PFSK-1 (cell line): ENCODE measurements around the gene GBF1.

Source experiments
- FOXP2 ChIP-seq: optimal IDR thresholded peaks from 2 replicates; pipeline ENCODE3; 2011; ENCODE audit warnings: borderline replicate concordance, control low read depth, inconsistent platforms; ENCODE audit not compliant: insufficient read depth; ENCODE audit errors: extremely low read length, extremely low read depth
- POLR2AphosphoS5 ChIP-seq: IDR thresholded peaks from 2 replicates; pipeline ENCODE4 v1.6.1; 2012; ENCODE audit warnings: low read depth, mild to moderate bottlenecking, control low read depth, low read length, moderate library complexity
- REST ChIP-seq, 2 experiments: IDR thresholded peaks; 2 replicates each; pipeline versions ENCODE4 v1.6.1 to v1.8.0; 2011 to 2012; ENCODE audit warnings: low read depth in 2 of 2, low read length in 2 of 2, control low read depth in 1 of 2, inconsistent platforms in 1 of 2, mild to moderate bottlenecking in 1 of 2, moderate library complexity in 1 of 2; ENCODE audit not compliant: insufficient read depth in 1 of 2
- SIN3A ChIP-seq: IDR thresholded peaks from 2 replicates; pipeline ENCODE4 v1.6.1; 2012; ENCODE audit warnings: mild to moderate bottlenecking, low read length, moderate library complexity, borderline replicate concordance; ENCODE audit not compliant: insufficient read depth
- TAF1 ChIP-seq: IDR thresholded peaks from 2 replicates; pipeline ENCODE4 v1.6.1; 2012; ENCODE audit warnings: low read length, control low read depth, borderline replicate concordance; ENCODE audit not compliant: insufficient read depth

The GBF1 gene

GRCh38 chr10:102309236-102309635, 63.9 kb downstream of the GBF1 start:
- TF ChIP-seq FOXP2 (no peak), POLR2AphosphoS5 (no peak), REST (IDR thresholded peaks at IDR 0.05; ENCODE audit: insufficient read depth in 1 of 2, low read depth in 2 of 2, low read length in 2 of 2) (no peak), SIN3A (no peak), TAF1 (no peak)

DNA sequence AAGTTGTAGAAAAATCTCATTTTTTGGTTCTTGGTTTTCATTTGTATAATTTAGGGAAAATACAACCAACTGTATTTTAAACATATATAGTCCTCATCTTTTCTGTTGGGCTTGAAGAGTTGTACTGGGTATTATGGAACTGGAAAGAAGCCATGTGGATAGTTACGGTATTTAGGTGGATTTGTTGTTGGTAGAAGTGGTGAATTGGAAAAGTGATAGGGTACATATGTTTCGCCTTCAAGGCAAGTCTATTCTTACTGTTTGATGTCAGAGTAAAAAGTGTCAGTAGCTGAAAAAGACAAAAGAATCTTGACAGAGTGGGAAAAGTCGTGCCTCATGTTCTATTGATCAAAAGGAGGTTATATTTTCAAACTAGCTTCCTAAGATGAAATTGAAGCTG, 64.6 kb downstream of the GBF1 start:
- TF ChIP-seq SIN3A (no peak), POLR2AphosphoS5 (no peak), REST (IDR thresholded peaks at IDR 0.05; ENCODE audit: insufficient read depth in 1 of 2, low read depth in 2 of 2, low read length in 2 of 2) (no peak), FOXP2 (no peak), TAF1 (no peak)

DNA sequence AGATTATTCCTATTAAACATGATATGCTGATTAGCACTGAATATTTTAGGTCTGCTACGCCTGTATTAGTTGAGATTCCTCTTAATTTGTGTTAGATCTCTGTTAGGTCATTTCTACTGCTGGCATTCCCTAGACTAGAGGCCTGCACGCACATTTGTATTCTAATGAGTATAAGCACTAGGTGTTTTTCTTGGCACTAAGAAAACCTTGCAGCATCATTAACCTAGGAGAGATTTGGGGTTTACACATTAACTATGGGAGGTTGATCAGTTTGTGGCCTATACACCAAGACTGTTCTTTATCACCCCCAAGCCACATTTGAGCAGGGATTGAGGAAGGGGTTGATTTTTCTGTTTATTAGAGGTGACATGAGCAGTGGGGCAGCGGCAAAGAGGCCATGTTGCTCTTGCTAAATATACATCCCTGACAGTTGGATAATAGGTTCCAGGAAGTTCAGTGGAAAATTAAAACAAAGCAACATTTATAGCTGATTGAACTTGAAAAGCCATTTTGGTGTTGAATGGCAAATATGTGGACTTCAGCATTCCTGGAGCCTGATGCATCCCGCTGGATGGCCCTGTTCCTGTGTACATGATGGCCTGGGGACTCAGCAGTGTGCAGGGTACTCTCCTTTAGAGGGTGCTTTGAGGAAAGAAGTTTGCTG, 65.2 kb downstream of the GBF1 start:
- TF ChIP-seq REST (IDR thresholded peaks at IDR 0.05; ENCODE audit: insufficient read depth in 1 of 2, low read depth in 2 of 2, low read length in 2 of 2) (no peak), TAF1 (no peak), POLR2AphosphoS5 (no peak), FOXP2 (no peak), SIN3A (no peak)

DNA sequence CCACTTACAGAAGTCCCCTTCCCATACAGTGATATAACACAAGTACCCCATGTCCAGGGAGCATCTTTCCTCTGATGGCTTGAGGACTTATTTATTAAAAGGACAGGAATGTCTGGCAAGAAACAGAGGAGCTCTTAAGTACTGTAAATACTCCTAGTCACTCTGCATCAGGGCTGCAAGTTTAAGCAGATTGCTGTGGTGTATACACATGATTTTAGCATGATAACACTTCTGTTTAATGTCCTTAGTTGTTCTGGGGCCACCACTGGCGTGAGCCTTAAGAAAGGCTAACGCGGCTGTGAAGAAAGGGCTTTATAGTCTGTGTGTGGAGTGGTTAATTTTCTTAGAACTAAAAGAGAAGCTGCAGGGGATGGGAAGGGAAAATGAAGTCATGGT, 65.7 kb downstream of the GBF1 start:
- no peak for TF ChIP-seq POLR2AphosphoS5
- TF ChIP-seq TAF1 = no peak
- no peak for TF ChIP-seq REST (IDR thresholded peaks at IDR 0.05; ENCODE audit: insufficient read depth in 1 of 2, low read depth in 2 of 2, low read length in 2 of 2)
- no peak for TF ChIP-seq FOXP2
- TF ChIP-seq SIN3A = no peak

DNA sequence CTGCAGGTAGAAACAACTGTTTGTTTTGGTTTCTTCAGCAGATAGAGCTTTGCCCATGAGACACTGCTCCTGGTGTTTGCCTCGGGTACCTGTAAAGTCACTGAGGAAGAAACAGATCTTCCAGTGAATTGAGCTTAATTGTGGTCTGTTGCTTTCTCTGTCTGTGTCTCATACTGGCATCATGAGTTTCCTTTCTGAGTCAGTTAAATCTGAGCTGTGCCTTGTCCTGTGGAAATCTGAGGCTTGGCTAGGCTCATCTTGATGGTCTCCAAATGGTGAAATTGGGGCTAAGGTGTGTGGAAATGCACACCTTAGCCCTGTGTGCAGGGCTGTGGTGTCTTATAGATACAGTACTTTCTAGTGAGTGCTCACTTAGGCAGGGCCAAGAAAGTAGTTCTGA, 67.4 kb downstream of the GBF1 start:
- no peak for TF ChIP-seq POLR2AphosphoS5
- TF ChIP-seq TAF1 = no peak
- no peak for TF ChIP-seq REST (IDR thresholded peaks at IDR 0.05; ENCODE audit: insufficient read depth in 1 of 2, low read depth in 2 of 2, low read length in 2 of 2)
- TF ChIP-seq SIN3A = no peak
- TF ChIP-seq FOXP2 = no peak
